ENCODE data around the gene MYO1E. TPM values are rescaled to one million over a fixed set of nuclear protein-coding genes. Genes with fewer than 3 reads are reported as not detected.
"Not testable (repeated sequence)": the region's sequence is repeated elsewhere in the genome, so short reads cannot be mapped to it uniquely, and the experiment has no call there.

MYO1E gene
- total RNA-seq, 3 donors from 2014 or later: 1.5 to 3.9 (median 2.3) TPM

DNA sequence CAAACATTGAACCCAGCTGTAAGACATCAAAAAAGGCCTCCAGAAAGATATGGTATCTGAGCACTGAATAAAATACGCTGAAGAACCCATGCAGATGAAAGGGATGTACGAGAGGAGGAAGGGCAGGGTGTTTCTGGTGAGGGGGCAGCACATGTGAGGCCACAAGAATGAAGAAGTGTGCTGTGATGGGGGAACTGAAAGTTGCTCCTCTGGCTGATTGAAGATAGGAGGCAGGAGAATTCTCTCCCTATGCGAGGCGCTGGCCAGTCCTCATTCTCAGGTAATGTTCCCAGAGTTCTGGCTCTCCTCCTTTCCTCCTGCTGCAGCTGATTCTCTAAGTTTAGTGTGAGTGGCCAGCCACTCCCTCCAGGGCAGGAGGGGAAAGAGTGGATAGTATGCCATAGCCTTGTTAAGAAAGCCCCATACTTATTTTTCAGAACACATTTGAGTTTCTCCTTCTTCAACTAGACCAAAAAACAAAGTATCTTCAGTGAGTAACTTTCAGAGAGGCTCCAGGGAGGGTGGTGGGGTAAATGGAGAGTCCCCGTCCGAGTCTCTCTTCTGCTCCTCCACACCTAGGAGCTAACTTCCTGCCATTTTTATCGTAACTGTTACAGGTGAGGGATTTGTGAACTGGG is 26.9 kb upstream of the MYO1E start:
- Mint-ChIP-seq H3K4me1 (ENCODE audit: low read depth) (peaks cover 6% of the 10 kb centered on the region), H3K36me3 (ENCODE audit: insufficient read depth) (no peaks in the 10 kb centered on the region), H3K27me3 (ENCODE audit: low read depth) (peaks cover 12% of the 10 kb centered on the region), H3K4me3 (no peak overlapping the region), H3K9me3 (no peaks in the 10 kb centered on the region)
- ATAC-seq (no peak), DNase-seq (no peak)

DNA sequence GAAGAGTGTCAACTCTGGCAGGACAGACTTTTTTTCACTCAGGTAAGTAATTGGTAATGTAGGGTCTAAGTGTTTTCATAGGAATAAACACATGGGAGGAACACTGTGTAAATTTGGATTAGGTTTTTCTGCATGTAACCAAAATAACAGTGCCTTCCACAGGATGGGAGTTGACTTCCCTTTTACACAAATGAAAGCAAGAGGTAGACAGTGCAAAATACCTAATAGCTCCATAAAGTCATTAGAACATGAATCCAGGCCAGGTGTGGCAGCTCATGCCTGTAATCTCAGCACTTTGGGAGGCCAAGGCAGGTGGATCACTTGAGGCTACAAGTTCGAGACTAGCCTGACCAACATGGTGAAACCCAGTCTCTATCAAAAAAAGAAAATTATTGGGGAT is 25.5 kb upstream of the MYO1E start:
- Mint-ChIP-seq H3K4me1 (ENCODE audit: low read depth) (peaks cover 6% of the 10 kb centered on the region), H3K27me3 (ENCODE audit: low read depth) (peaks cover 16% of the 10 kb centered on the region), H3K4me3 (no peak overlapping the region), H3K9me3 (no peaks in the 10 kb centered on the region), H3K36me3 (ENCODE audit: insufficient read depth) (no peaks in the 10 kb centered on the region)
- no peak for ATAC-seq
- DNase-seq: no peak

DNA sequence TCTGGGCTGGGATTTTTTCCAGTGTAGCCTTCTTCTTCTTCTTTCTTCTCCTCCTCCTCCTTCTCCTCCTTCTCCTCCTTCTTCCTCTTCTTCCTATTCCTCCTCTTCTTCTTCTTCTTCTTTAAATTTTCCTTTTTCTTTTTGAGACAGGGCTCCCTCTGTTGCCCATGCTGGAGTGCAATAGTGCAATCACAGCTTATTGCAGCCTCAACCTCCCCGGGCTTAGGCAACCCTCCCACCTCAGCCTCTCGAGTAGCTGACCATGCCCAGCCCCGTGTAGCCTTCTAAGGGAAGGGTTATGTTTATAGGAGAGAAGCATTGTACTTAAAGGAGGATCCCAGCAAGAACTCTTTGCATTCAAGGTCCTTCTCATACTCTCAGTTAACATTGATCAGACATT is 24.0 kb upstream of the MYO1E start:
- ATAC-seq (no peak), DNase-seq (no peak)
- Mint-ChIP-seq H3K4me3 (no peak overlapping the region), H3K9me3 (no peaks in the 10 kb centered on the region), H3K4me1 (ENCODE audit: low read depth) (peaks cover 8% of the 10 kb centered on the region), H3K36me3 (ENCODE audit: insufficient read depth) (no peaks in the 10 kb centered on the region), H3K27me3 (ENCODE audit: low read depth) (peaks cover 16% of the 10 kb centered on the region)

DNA sequence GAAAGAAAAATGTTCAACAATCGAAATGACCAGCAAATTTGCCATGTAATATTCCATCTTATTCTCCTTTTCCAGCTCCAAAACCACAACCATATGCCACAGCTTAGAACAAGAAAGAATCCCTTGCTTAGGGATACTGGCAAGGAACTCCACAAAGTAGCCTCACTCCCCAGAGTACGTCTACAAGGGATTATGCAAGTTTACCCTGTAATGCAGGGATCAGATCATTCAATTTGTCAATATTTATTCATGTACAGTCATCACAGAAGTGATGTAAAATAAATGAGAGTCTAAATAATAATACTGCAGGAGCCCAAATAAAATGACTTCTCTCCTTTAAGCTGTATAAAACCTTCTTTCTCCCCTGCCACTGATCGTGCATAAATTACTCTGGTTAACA is 23.5 kb upstream of the MYO1E start:
- ATAC-seq: no peak
- Mint-ChIP-seq H3K9me3 (no peaks in the 10 kb centered on the region), H3K27me3 (ENCODE audit: low read depth) (peaks cover 13% of the 10 kb centered on the region), H3K36me3 (ENCODE audit: insufficient read depth) (no peaks in the 10 kb centered on the region), H3K4me3 (no peak overlapping the region), H3K4me1 (ENCODE audit: low read depth) (peaks cover 4% of the 10 kb centered on the region)
- no peak for DNase-seq

DNA sequence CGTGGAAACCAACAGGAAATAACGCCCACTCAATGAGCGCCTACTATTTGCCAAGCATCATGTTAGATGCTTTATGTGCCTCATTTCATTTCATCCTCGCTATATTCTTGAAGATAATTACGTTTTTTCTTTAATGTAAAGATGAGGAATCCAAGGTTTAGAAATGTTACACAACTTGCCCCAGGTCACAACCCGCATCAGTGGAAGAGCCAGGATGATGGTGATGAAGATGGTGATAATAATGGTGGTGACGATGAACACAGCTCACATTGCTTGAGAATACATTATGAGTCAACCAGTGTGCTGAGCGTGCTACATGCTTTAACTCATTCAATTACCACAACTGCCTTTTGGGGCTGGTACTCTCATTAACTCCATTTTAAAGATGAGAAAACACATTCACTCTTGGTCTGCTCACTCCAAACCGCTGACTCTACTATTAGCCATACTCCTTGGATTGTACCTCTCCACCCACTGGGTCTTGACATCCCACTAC is 21.5 kb upstream of the MYO1E start:
- no peak for ATAC-seq
- Mint-ChIP-seq H3K9me3 (no peaks in the 10 kb centered on the region), H3K27me3 (ENCODE audit: low read depth) (peaks cover 13% of the 10 kb centered on the region), H3K36me3 (ENCODE audit: insufficient read depth) (no peaks in the 10 kb centered on the region), H3K4me1 (ENCODE audit: low read depth) (peaks cover 1% of the 10 kb centered on the region), H3K4me3 (no peak overlapping the region)
- no peak for DNase-seq

DNA sequence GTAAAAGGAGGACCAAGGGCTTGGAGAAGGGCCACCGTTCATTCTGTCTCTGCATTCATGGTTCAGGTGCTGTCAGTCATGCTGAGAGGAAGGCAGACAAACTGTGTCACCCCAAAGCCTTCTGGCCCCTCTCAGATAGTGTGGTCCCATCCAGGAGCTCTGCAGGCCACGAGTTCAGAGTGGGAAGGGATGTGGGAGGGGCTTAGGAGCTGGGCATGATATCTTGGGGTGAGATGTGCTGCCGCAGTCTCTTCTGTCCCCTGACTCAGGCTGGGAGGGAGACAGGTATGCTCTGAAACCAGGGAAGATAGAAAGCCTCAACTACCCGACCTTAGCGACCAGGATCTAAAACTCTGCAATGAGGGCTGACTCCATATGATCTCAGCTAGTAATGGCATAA is 19.6 kb upstream of the MYO1E start:
- DNase-seq (no peak), ATAC-seq (no peak)
- no peaks in the 10 kb centered on the region for H3K36me3 Mint-ChIP-seq (ENCODE audit: insufficient read depth)
- peaks cover 9% of the 10 kb centered on the region for H3K27me3 Mint-ChIP-seq (ENCODE audit: low read depth)
- no peak overlapping the region for H3K4me3 Mint-ChIP-seq
- H3K4me1 Mint-ChIP-seq (ENCODE audit: low read depth): peaks cover 1% of the 10 kb centered on the region
- H3K9me3 Mint-ChIP-seq: no peaks in the 10 kb centered on the region

DNA sequence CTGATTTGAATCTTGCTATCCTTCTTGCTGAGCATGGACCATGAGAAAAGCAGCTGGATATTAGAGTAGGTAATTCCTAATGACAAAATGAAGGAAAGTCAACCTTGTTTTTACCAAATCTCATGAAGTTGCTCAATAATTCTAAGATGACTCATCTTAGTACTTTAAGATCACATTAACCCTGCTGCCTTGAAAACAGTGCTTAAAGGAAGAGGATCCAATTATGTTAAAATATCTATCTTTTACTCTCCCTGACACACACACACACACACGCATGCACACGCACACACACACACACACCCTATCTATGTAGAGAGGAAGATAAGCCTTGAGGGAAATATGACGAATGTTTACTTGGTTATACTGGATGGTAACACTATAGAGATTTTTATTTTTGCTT is 16.0 kb upstream of the MYO1E start:
- Mint-ChIP-seq H3K27me3 (ENCODE audit: low read depth) (no peaks in the 10 kb centered on the region), H3K9me3 (no peaks in the 10 kb centered on the region), H3K36me3 (ENCODE audit: insufficient read depth) (no peaks in the 10 kb centered on the region), H3K4me1 (ENCODE audit: low read depth) (peaks cover 5% of the 10 kb centered on the region), H3K4me3 (no peak overlapping the region)
- DNase-seq (no peak), ATAC-seq (no peak)

DNA sequence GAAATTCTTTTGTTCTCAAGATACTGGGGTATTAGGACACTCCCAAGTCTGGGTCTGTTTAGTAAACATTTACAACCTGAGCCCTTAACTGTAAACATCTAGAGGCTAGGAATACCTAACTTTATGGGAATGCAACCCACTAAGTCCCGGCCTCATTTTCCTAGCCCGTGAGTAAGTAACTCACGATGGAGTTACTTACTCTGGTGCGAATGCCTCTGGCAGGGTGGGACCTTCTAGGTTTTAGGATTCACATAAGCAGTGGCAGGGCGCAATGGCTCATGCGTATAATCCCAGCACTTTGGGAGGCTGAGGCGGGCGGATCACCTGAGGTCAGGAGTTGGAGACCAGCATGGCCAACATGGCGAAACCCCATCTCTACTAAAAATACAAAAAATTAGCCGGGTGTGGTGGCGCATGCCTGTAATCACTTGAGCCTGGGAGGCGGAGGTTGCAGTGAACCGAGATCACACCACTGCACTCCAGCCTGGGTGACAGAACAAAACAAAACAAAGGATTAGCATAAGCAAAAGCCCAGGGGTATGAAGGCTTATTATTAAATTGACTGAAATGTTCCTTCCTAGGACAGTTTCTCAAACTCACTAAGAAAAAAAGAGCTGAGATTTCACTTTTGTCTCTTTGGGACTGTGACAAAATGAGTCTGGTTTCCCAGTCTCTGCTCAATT is 14.7 kb upstream of the MYO1E start:
- not testable (repeated sequence) for H3K36me3 Mint-ChIP-seq (ENCODE audit: insufficient read depth); H3K9me3 Mint-ChIP-seq; H3K27me3 Mint-ChIP-seq (ENCODE audit: low read depth); DNase-seq; ATAC-seq; H3K4me3 Mint-ChIP-seq; H3K4me1 Mint-ChIP-seq (ENCODE audit: low read depth)

DNA sequence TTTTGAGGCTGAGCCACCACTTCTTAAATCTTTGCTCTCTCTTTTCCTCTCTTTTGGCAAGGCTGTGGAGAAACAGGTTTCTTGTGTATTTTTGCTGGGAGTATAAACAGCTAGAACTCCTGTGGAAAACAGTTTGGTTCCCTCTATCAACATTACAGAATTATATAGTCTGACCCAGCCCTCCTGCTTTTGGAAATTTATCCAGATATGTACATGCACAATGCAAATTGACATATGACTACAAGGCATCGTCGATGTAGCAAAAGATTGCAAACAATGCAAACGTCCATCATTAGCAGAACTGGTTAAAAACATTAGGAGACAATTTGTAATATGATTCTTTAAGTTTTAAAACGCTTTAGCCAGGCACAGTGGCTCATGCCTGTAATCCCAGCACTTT is 12.5 kb upstream of the MYO1E start:
- Mint-ChIP-seq H3K9me3 (no peaks in the 10 kb centered on the region), H3K4me3 (no peak overlapping the region), H3K27me3 (ENCODE audit: low read depth) (no peaks in the 10 kb centered on the region), H3K4me1 (ENCODE audit: low read depth) (peaks cover 3% of the 10 kb centered on the region), H3K36me3 (ENCODE audit: insufficient read depth) (no peaks in the 10 kb centered on the region)
- DNase-seq: no peak
- ATAC-seq: no peak

DNA sequence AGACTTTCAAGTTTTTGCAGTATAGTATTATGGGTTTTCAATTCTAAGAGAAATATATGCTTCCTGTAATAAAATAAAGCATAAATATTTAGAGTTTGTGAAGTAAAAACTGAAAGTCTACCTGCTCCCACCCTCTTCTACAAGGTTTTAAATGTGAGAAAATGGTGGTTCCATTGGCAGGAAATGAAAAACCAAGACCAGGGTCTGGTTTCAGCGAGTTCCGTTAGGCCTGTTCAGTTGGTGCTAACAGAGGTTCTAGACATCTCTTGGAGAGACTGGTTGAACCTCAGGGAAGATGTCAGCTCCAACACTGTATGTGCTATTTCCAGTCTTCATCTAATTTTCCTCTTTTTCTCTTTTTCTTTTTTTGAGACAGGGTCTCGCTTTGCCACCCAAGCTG is 11.8 kb upstream of the MYO1E start:
- Mint-ChIP-seq H3K36me3 (ENCODE audit: insufficient read depth) (no peaks in the 10 kb centered on the region), H3K4me3 (no peak overlapping the region), H3K4me1 (ENCODE audit: low read depth) (peaks cover 3% of the 10 kb centered on the region), H3K9me3 (no peaks in the 10 kb centered on the region), H3K27me3 (ENCODE audit: low read depth) (no peaks in the 10 kb centered on the region)
- DNase-seq (no peak), ATAC-seq (no peak)

DNA sequence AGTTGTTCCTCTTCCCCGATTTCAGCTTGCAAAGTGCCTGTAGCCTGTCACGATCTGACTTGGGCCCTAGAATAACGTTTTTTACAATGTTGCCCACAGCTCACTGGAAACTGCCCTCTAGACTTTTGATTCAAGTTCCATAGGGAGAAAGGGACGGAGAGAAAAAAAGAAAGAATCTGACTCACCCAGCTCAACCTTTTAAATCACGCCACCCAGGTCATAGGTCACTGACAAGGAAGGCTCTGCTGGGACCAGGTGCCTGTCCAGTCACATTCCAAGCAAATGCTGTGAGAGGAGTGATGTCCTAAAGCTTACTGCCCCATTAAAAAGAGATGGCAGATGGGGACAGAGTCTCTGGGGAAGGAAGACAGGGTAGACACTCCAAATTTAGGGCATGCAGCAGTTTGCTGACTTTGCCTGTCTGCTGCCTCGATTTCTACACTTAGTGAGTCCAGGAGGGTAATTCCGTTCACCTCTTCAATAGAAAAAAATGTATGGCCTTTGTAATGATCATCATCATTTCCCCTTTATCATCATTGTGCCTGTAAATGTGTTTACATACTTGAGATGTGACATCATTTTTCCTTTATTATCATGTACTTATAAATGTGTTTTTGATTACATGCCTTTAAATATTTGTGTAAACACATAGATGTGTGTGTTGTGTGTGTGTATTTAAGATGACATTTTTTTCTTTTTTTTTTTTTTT is 8.4 kb upstream of the MYO1E start:
- Mint-ChIP-seq H3K4me1 (ENCODE audit: low read depth) (peaks cover 3% of the 10 kb centered on the region), H3K27me3 (ENCODE audit: low read depth) (peaks cover 6% of the 10 kb centered on the region), H3K36me3 (ENCODE audit: insufficient read depth) (no peaks in the 10 kb centered on the region), H3K4me3 (no peak overlapping the region), H3K9me3 (no peaks in the 10 kb centered on the region)
- no peak for DNase-seq
- ATAC-seq: no peak

DNA sequence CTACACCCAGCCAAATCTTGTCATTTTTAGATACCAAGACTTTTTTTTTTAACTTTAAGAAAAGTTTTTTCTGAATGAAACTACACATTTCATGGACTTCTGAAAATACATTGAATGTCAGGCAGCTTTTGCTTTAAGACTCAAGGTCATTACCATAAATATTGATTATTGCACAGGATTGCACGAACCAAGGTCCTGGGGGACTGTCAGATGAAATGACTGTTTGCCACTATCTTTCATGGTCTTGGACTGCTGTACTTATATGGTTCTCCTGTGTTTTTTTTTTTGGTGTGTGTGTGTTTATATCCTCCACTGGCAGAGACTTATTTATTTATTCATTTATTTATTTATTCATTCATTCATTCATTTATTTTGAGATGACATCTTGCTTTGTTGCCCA is 6.9 kb upstream of the MYO1E start:
- Mint-ChIP-seq H3K4me1 (ENCODE audit: low read depth) (no peaks in the 10 kb centered on the region), H3K36me3 (ENCODE audit: insufficient read depth) (no peaks in the 10 kb centered on the region), H3K4me3 (no peak overlapping the region), H3K9me3 (no peaks in the 10 kb centered on the region), H3K27me3 (ENCODE audit: low read depth) (peaks cover 10% of the 10 kb centered on the region)
- no peak for ATAC-seq
- DNase-seq: no peak

DNA sequence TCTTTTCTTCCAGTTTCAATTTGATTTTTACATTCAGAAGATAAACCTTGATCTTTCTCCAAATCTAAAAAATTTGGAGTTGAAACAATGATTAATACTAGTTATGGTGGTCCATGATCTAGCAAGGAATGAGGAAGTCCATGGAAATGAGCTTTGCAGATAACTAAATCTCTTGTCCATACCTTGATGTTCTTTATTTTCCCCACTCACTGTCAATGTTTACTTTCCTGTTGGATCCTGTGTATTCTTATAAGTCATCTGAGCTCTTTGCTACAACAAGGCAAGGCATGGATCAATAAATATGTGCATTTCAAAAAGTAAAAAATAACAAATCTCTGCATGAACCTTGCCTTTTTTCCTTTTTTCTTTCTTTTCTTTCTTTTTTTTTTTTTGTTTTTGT is 6.2 kb upstream of the MYO1E start:
- Mint-ChIP-seq H3K27me3 (ENCODE audit: low read depth) (peaks cover 16% of the 10 kb centered on the region), H3K4me3 (no peak overlapping the region), H3K36me3 (ENCODE audit: insufficient read depth) (no peaks in the 10 kb centered on the region), H3K4me1 (ENCODE audit: low read depth) (peaks cover 1% of the 10 kb centered on the region), H3K9me3 (no peaks in the 10 kb centered on the region)
- DNase-seq (no peak), ATAC-seq (no peak)

DNA sequence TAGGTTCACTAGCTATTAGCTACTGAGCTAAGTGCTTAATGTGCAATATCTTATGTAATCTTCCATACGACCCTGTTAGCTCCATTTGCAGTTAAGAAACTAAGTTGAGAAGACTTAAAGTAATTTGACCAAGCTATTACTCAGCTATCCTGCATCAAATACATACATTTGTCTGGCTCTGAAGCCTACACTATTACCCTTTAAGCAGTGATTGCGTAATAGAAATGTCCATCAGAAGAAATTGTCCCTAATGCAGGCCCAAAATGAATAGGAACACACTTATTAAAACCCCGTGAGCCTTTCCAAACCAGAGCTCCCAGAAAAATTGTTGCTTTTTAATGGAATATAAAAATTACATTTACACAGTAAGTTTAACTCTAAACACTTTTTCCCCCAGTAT is 5.3 kb upstream of the MYO1E start:
- DNase-seq: no peak

DNA sequence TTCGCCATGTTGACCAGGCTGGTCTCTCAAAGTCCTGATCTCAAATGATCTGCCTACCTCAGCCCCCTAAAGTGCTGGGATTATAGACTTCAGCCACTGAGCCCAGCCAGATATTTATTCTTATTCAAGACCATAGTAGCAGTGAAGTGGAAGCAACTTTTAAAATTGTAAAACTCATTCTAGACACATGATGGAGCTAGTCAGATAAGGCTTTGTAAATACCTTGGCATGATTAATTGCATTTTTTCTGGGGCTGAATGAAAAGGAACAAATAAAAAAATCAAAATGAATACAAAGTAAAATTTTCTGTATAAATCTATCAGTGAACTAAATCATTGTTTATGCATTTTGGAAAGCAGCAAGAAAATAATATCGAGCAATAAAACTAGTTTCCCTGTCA is 4.1 kb upstream of the MYO1E start:
- no peaks in the 10 kb centered on the region for H3K36me3 Mint-ChIP-seq (ENCODE audit: insufficient read depth)
- DNase-seq: no peak
- no peaks in the 10 kb centered on the region for H3K9me3 Mint-ChIP-seq
- no peak for ATAC-seq
- H3K4me3 Mint-ChIP-seq: no peak overlapping the region
- H3K4me1 Mint-ChIP-seq (ENCODE audit: low read depth): peaks cover 10% of the 10 kb centered on the region
- H3K27me3 Mint-ChIP-seq (ENCODE audit: low read depth): peaks cover 31% of the 10 kb centered on the region

More for the DNA sequence above, 5.3 kb upstream of the MYO1E start:
- Mint-ChIP-seq H3K4me3 (no peak overlapping the region), H3K9me3 (no peaks in the 10 kb centered on the region), H3K4me1 (ENCODE audit: low read depth) (peaks cover 5% of the 10 kb centered on the region), H3K36me3 (ENCODE audit: insufficient read depth) (no peaks in the 10 kb centered on the region), H3K27me3 (ENCODE audit: low read depth) (peaks cover 25% of the 10 kb centered on the region)
- ATAC-seq: no peak

All from activated T-cell treated with anti-CD3 and anti-CD28 coated beads, Interleukin-2, amount 50 U/mL, for 4 hours (primary cell).